Measurements from ENCODE around the gene JADE3.

The JADE3 gene

DNA sequence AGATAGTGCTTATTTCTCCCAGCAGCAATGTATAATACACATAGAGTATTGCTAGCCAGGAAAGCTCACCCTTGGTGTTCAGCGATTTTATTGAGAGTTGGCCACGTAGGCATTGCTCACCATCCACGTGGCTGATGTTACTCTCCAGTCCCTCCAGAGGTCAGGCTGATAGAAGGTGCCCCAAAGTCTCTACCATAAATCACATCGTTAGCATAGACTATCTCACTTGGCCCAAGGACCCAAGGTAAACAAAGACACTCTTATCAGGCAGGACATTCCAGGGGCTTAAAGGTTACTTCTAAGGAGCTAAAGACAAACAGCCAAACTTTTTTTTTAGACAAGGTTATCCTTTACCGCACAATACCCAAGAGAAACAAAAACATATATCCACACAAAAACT lies 135.8 kb downstream of the JADE3 start:
- DNase-seq = no peak

DNA sequence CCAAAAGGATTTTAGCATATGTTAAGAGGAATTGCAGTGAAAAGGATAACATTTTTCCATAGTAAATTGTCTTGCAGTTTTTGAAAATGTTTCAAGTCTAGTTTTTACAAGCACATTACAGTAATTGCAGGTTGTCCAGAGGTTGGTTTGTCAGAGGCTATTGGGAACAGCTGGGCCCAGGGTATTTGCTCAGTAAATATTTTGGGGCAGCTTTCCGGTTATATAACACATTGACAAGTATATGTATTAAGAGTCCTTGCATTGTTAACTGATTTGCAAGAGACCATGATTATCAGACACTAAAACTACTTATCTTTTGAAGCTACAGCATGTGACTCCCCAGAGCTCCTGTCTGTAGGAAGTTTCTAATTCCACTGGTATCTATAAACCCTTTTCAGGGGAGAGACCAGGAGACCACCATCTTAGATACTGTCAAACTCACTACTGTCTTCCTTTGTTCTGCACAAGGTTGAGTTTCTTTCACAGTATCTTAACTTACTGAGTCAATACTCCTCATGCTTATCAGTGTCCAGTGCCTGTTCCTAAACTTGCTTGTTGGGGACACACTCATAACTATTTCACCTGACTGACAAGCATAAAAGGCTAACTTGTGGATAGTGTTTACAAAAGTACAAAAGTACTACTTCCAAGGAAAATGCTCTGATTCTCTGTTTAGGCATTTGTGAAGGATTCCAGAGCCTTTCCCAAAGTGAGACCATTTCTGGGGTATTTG lies 147.1 kb downstream of the JADE3 start:
- DNase-seq = no peak

GRCh38 chrX:47060708-47061107 lies 148.5 kb downstream of the JADE3 start:
- DNase-seq = no peak

DNA sequence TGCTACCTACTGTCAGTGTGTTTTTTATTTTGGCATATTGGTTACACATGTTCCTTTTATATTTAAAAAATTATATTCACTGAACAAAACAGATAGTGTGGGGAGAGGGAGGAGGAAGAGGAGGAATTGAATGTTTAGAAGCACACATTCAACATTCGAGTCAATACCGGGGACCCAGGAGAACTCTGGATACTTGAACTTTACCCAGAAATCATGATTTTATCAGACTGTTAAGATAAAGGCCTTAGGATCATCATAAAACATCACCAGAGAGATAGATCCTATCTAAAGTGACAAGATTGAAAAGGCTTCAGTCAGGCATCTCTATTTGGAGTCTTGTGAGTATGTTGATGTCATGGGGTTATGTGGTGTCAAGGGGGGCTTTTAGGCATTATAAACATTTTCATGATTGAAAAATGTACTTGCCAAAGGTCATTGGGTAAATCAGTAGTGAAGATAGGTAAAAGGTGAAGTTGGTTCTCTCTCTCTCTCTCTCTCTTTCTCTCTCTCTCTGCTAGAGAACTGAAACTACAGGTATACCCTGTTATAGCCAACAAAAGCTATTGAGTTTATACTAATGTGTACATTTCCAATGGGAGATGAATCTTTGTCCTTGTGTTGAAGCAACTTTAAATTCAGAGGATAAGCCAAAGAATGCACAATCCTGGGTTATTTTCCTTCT lies 149.2 kb downstream of the JADE3 start:
- no peak for DNase-seq

- no peak for DNase-seq
Observed at GRCh38 chrX:47063179-47063578, 151.0 kb downstream of the JADE3 start.

- DNase-seq = no peak
Observed at GRCh38 chrX:47068214-47068613, 156.0 kb downstream of the JADE3 start.

GRCh38 chrX:47068720-47069119 lies 156.5 kb downstream of the JADE3 start:
- DNase-seq = no peak

DNA sequence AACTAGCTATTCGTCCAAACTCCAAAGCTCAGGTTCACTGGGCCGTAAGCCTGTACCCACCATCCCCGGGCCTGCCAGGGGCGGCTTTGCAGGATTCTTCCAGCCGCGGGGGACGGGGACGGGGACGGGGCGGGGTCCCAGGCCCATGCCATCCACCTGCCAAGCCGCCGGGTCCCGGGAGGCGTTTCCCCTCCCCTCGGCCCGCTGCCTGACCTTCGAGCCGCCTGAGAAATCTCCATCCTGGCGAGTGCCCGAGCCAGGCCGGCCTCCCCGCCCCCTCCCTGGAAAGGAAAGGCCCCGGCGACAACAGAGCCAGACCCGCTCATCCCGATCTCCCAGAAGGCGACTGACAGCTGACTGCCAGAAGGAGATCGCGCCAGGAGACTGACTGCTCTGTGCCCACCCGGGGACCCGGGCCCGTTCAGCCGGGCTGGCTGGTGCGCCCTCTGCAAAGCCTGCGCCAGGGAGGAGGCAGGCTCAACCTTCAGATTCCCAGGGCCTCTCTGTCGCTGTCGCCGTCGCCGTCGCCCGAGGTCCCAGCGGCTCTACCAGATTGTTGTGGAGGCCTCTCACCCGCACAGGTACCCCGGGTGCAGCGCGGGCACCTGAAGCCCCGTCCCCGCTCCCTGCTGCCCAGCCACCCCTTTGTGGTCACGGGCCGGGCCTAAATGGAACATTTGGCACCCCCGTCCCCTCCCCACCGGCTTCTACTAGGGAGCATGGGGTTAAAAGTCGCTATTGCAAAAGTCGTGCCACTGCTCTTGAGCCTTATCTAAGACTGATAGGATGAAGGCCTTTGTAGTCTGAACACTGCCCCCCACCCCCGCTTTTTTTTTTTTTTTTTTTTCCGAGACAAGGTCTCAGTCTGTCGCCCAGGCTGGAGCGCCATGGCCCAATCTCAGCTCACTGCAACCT lies 166.2 kb downstream of the JADE3 start, which contains the start of gene RGN:
RGN (plus strand) TSS at position 315 of the 915 bp plus-strand sequence. CDS start 2,702 bp downstream, outside the sequence.
- no peak for DNase-seq

GRCh38 chrX:47080215-47080914 lies 168.1 kb downstream of the JADE3 start:
- no peak for DNase-seq

DNA sequence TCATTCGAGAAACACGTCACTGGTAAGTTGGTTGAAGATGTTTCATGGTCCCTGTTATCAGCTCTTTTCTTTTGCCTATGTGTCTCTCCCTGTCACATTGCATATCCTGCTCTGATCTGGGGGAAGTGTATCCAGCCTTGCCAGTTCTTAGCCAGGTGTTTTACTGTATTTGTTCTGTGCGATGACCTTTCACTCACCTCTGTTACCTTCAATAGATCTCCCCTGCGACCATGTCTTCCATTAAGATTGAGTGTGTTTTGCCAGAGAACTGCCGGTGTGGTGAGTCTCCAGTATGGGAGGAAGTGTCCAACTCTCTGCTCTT lies 168.7 kb downstream of the JADE3 start:
- no peak for DNase-seq

DNA sequence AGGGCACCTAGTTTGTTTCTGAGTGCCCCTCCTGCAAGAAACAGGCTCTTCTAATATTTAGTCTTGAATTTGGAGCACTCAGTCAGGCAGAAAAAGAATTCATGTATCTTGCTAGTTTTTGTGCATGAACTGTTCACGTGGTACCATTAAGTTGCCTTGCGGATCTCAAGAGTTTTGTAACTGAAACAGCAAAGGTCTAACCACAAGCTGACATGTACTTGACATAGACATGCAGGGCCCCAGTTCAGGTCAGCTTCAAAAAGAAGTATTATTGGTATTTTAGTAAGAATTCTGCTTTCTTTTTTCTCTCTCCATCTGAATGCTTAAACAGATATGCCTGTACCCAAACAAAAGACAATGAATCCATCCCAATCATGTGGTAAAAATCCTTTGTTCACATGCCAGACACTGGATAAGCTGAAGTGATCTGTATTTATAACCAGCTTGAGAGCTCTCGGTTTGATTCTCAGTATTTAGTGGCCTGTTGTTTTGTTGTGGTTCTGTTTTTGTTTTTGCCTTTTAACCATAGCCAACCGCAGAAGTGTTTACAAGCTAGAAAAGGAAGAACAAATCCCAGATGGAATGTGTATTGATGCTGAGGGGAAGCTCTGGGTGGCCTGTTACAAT lies 179.0 kb downstream of the JADE3 start:
- no peak for DNase-seq

DNA sequence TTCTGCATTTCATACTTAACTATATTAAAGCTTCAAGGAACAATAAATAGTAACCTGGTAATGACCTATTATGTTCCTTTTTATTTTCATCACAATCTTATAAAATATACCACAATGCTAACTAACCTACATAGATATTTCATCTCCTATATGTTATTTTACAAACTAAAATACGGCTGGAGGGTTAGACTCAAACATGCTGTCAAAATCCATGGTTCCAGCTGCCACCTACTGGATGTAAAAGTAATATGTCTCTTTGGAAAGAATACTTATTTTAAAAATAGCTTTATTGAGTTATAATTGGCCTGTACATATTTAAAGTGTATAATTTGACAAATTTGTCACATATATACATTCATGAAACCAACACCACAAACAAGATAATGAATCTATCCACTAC lies 181.0 kb downstream of the JADE3 start:
- DNase-seq = no peak

DNA sequence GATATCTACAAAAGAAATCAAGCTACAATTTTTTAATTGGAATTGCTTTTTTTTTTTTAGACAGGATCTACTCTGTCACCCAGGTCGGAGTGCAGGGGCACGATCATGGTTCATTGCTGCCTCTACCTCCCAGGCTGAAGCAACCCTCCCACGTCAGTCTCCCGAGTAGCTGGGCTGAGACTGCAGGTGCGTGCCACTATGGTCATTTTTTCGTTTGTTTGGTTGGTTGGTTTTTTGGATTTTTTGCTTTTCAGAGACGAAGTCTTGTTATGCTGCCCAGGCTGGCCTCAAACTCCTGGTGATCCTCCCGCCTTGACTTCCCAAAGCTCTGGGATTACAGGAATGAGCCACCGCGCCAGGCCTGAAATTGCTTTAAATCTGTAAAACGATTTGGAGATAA lies 181.6 kb downstream of the JADE3 start:
- no peak for DNase-seq

DNA sequence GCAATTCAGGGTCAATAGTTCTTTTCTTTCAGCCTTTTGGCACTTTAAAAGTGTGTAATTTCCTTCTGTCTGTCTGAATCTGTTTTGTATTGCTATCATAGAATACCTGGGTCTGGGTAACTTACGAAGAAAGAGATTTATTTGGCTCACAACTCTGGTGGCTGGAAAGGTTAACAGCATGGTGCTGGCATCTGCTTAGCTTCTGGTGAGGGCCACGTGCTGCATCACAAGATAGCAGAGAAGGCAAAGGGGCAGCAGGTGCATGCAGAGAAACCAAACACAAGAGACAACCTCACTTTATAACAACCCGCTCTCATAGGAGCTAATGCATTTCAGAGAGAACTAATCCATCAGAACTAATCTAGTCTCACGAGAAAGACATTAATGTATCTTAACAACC lies 184.8 kb downstream of the JADE3 start:
- DNase-seq = no peak

DNA sequence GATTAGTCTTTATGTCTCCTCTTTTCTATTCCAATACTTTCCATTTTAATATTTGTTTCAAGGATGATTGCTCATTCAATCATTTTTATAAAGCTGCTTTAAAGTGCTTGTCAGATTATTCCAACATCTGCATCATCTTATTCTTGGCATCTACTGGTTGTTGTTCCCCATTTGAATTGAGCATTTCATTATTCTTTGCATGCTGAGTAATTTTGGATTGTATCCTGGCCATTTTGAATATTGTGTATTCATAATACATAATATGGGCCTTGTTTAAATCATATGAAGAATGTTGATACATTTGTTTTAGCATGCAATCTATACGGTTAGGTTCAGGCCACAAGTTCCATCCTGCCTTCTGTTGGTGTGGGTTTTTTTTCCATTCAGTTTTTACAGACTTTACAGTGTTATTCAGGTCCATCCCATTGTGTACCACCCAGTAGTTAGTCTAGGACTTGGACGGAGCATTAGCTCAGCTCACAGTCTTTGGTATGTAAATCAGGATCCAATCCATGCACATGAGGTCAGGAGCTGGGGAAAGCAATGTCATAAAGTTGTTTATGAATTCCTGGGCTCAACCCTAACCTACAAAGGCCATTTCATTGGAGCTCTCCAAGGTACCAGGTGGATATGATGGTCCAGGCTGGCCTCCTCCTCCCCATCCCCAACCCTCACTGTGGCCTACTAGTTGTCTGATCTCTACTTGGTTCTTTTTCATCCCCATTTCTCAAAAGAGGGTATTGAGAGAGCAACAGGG lies 186.3 kb downstream of the JADE3 start:
- DNase-seq = no peak

DNA sequence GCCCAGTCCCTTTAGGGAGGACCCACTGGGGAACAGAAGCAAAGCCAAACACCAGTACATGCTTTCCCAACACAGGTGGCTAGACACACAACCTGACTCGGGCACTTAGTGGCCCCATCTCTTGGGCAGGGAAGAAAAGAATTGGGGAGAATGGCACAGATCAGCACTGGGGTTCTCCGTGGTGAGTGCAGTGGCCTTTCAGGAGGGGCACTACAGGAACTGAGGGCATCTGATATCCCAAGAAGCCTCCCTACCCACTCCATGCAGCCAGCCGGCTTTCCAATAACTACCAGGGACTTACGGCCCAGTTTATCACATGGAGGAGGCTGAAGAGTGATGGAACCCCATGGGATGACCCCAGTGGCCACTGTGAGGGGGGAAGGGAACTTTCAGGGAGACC lies 189.0 kb downstream of the JADE3 start:
- DNase-seq = no peak

Data from CD4-positive, alpha-beta T cell treated with Interleukin-15 for 1 hour (primary cell).